Smooth muscle cell of the brain vasculature (primary cell): ENCODE results near the gene GRID1.

Source experiments
- DNase-seq: peaks from one replicate; pipeline ENCODE4 v3.0.0-alpha.2; 2012; ENCODE audit warnings: low read depth, low spot score

GRID1 gene

DNA sequence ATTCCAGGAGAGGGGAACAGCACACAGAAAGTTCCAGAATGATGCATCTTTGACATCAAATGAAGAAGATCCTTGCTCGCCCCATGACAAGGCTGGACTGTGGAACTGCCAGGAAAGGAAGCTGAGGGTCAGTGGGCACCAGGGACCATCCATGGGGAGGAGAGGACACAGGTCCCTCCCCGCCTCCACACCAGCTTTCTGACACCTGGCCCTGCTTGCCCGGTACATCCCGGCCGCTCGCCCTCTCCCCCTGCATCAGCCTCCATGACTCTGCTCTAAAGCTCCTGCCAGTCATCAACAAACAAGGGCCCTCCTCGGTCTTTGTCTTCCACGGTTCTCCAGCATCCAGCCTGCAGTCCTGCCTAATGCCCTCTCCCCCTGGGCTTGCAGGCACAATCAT lies 222.3 kb downstream of the GRID1 start:
- DNase-seq, result no peak

DNA sequence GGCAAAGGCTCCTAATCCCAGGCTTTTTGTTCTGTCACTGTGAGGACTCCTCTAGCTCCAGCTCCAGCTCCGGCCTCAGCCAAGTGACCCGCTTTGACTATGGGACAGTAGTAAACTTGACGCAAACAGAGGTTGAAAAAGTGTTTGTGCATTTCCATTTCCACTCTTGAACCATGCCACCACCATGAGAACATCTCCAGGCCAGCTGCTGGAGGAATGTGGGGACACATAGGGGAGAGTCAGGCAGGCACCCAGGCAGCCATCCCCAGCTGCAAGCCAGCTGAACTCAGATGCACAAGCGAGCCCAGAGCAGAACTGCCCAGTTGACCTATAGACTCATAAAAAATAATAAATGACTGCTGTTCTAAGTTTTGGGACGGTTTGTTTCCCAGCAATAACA lies 224.7 kb downstream of the GRID1 start:
- no peak for DNase-seq

DNA sequence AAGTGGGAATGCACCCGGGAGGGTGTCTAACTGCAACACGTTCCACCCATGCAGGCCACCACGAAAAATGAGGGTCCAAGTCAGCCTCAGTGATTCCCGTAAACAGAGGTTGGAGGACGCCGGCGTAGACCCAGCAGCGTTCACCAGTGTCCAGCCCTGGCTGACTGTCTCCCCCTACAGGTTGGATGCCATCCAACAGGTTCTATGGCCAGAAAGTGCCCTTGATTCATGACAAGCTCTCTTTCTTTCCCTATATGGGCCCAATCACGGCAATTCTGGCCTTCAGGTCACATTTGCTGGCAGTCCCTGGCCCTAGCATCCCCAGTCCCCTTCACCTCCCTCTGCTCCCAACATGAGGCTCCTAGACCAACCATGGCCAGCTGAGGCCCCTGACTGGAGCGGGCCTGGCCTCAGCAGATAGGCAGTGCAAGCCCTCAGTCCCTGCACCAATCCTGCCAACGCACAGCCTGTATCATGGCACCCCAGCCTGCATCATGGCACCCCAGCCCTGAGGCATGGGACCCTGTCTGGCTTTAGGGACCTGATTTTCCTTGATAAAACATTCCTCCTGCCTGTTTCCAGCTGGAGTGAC lies 227.4 kb downstream of the GRID1 start:
- no peak for DNase-seq

DNA sequence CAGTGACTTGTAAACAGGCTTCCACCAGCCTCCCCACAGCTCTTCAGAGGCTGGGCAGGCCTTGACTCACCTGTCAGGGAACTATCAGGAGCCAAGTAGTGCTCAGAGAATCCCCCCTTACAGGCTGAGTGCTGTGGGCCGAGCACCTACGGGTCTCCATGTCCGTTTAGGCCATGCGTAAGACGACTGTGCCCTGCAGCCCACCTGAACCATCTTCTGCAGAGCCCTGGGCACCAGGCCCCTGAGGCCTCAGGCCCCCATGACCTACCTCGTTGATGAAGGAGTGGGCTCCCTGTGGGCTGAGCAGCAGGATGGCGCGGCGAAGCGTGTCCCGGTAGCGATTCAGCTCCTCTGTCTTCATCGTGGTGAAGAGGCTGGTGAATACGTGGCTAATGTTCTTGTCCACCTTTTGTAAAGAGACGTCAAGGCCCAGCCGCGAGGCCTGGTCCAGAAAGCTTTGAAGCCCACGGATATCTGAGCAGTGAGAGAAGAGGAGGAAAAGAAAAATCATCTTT lies 228.0 kb downstream of the GRID1 start:
- DNase-seq, result no peak

DNA sequence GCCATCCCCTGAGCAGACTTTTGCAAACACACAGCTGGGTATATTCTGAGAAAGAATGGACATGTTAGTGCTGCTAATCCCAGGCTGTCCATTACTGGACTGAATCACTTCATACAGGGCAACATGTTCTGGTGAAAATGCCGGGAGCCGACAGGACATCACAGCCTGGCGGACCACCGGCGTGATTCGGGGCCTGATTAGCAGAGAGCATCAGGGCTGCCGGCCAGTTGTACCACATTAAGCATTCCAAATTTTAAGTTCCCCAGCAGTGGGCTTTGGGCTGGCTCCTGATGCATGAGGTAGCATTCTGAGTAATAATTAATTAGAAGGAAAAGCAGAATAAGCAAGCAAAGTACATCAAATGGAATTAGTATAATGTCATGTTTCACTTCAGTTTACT lies 229.0 kb downstream of the GRID1 start:
- DNase-seq, result no peak

DNA sequence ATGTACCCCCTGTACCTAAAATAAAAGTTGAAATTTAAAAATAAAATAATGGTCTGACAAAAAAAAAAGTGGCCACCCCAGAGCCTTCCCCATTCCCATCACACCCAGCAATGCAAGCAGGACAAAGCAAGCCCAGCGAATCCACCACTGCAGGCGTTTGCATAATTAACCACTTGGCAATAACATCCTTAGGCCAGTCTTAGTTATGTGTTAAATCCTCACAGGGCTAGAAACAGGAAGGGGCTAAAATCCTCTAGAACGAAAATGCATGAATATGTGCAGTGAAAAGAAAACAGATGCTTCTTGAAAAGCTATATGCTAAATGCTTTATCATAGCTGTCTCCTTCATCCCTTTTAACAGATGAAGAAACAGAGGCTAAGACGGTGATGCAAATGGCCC lies 229.7 kb downstream of the GRID1 start:
- DNase-seq, result no peak

DNA sequence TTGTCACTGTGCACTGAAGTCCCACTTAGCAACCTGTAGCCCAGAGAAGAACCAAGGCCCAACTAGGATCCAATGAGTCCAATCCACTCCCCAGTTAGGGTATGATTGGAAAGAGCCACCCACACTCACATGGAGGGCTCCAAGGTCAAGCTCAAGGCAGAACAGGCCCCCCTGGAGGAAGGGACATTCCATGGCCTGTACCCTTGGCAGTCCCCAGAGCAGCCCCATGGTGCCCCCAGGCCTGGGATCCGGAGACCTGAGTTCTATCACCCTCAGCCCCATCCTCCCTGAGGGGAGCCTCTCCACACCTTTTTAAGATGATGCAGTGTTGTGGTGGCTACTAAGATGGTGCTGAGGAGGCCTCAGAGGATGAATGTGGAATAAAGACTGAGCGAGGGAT lies 231.4 kb downstream of the GRID1 start:
- DNase-seq, result no peak

DNA sequence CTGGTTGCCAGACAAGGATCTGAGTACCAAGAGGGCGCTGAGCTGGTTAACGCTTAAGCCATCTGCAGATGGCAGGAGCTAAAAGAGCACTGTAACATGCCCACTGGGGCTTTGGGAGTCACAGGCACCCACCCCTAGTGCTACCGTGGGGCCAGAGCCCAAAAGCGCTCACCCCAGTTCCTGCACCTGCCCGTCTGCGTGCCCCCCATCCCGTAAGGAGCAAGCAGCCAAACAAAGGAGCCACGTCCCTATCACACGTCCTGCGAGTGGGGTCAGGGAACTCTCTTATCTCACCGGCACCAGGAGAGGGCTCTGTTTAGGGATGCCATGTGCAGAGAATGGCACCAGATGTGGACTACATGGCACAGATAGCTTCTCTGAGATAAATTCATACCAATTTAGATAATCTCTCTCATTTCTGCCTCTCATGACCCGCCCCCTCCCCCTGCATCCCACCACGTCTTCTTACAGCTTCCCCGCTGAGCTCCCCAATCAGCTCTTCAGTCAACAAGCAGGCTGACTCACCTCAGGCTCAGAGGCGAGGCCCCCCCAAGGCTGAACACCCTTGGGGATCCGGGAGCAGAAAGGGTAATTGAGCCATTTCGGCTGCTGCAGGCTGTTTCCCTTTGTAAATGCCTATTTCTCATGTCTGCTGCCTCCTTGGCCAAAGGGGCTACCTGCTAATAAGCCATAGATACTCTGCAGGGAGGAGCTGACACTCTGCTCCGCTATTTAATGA lies 235.7 kb downstream of the GRID1 start:
- DNase-seq, result no peak

DNA sequence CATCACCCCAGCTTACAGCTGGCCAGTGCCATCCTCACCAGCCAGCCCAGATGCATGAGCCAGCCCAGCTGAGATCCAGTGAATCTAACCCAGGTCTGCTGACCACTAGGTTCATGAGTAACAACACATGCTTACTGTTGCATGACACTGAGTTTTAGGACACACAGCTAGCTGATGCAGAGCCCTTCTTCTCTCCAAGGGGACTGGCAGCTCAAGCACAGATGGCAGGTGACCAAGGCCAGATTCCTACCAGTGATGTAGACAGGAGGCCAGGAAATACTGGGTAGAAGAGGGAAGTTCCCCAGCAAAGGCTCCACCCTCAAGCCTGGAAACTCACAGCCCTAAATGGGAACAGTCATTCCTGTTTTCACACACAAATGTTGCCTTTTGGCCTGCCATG lies 236.6 kb downstream of the GRID1 start:
- no peak for DNase-seq

DNA sequence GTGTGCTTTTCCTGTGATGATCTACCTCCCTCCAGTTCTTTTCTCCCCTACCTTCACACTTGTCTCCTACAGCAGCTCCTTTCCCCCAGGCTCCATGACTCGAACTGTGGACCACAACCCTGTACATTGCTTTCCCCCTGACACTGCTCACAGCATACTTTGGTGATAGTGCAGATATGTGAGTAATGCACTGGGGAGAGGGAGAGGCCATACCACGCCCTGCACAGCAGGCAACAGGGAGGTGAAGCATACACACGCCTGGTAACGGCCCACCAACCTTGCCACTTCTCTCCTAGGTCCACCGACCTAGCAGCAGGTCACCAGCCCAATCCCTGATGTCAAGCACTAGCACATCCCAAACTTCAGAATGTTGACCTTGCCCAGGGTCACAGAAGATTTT lies 238.2 kb downstream of the GRID1 start:
- no peak for DNase-seq

DNA sequence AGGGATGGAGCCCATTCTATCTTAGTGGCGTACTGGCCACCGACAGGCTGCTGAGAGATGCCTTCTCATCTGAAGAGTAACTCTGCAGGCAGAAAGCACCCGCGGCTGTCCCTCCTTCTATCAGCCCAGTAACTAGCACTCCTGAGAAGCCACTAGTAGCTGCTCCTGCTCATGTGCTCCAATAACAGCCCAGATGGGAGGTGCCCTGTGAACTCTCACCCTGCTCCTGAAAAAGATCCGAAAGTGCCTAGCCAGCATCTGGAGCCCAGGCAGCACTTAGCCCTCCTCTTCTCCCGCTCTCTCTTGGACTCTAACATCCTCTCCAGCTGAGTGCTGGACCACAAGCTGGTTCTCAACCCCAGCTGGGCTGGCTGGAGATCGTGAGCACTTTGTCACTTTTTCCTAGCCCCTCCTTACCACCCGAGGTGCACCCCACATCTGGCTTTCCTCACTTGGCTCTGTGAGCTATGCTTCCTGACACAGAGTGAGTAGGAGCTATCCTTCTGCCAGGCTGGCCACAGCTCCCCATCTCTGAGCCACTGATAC lies 239.2 kb downstream of the GRID1 start:
- no peak for DNase-seq

DNA sequence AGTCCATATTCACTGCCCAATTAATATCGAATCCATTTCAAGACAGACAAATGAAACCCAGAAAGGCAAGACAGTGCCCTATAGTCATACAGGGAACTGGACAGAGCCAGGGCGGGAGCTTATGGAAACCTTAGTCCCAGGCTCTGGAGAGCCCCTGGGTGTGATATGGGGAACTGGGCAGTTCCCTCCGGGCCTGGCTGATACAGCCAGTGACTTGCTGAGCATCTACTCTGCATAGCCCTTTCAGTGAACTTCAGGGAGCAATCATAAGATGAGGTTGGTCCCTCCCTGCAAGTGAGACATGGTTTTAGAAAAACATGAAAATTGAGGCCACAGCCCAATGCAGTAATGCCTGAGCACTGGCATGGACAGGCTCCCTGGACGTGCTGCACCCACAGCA lies 241.9 kb downstream of the GRID1 start:
- no peak for DNase-seq

DNA sequence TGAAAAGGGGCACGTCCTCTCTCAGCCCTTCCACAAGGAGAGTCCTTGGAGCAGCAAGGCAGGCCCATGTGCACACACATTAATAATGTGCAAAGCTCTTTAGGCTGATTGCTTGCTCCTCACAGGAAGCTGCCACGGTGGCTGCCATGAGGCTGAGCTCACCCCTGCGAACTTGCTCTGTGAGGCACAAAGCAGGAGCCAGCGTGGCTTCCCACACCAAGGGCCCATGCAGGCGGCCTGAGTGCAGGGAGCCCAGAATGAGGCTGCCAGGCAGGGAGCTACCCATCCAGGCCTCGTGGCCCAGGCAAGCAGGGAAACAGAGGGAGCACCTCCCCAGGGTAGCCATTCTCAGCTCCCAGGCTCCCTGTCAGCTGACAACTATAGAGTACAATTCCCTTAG lies 242.9 kb downstream of the GRID1 start:
- no peak for DNase-seq

DNA sequence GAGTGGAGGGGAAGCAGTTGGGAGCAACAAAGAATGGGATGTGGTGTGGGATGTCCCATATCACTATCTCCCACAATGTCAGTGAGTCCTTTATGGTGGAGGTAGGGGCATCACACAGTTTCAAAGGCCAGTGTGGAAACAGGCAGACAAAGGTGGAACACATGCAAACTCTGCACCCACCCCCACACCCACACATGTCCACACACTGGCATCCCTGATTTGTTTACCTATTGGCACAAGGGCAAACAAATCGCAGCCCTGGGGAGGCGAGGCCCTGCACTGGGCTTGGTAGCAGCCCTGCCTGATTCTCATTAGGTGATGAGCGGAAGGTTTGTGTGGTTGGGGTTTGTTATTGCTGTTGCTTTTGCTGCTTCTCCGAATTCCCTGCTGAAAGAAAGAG lies 243.3 kb downstream of the GRID1 start:
- DNase-seq, result no peak

DNA sequence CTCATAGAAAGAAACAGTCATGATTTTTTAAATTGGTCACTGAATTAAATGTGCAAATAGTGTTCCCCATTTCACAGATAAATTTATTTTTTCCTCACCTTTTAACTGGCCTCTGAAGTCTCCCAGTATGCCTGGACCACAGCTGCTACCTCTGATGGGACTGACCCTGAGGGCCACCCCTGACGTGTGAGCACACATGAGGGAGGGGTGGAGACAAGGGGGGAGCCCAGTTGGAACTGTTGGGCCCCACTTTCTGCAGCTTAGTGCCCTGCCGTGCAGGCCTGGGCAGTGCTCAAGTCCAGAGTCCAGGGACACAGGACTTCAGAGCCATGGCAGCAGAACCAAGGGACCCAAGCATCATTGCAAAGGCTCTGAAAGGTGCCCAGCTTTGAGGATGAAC lies 243.9 kb downstream of the GRID1 start:
- no peak for DNase-seq

DNA sequence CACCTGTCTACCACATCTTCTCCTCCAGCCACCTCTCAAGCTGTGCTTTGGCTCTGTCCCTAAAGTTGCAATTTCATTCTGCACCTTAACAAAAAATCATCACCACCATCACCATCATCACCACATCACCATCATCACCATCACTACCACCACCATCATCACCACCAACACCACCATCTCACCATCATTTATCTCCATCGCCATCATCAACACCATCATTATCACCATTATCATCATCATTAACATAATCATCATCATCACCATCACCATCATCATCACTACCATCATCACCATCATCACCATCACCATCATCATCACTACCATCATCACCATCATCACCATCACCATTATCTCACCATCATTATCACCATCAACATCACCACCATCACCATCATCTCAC lies 245.4 kb downstream of the GRID1 start:
- no peak for DNase-seq

DNA sequence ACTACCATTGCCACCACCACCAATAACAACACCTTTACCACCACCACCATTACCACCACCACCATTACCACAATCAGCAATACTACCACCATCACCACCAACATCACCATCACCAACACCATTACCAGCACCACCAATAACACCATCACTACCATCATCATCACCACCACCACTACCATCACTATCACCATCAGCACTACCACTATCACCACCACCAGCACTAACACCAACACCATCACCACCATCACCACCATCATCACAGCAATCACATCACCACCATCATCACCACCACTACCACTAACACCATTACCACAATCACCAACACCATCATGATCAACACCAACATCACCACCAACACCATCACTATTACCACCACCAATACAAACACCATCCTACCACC lies 249.5 kb downstream of the GRID1 start:
- no peak for DNase-seq

DNA sequence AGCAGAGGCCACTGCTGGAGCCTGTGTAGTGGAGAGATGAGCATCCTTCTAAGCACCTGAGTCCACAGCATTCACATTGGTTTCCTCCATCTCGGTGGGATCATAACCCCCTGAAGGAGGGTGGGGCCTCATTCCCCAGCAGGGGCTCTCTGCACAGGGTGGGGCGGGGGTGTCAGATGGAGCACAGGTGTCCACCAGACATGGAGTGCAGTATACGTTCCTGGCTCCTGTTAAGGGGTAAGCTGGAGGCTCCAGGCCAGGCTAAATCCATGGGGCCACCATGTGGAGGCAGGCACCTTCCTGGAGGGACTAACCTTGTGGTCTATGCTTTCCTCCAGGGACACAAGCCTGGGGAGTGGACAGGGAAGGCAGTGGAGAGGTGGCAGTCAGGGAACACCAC lies 252.6 kb downstream of the GRID1 start:
- DNase-seq, result no peak

DNA sequence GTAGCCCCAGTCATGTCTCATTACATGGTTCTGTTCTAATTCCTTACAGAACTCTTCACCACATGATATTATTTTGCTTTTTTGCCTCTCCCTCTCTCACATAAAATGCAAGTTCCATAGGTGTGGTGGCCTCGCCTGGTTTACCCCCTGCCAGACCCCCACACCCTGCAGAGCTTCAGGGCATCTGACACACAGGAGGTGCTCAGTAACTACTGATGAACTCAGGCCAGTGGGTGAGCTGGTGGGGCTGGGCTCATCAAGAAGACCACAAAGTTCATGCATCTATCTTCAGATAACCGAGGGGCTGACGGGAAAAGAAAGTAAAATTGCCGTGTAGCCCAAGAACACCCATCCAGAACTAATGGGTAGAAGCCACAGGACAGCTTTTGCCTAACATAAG lies 253.1 kb downstream of the GRID1 start:
- no peak for DNase-seq

DNA sequence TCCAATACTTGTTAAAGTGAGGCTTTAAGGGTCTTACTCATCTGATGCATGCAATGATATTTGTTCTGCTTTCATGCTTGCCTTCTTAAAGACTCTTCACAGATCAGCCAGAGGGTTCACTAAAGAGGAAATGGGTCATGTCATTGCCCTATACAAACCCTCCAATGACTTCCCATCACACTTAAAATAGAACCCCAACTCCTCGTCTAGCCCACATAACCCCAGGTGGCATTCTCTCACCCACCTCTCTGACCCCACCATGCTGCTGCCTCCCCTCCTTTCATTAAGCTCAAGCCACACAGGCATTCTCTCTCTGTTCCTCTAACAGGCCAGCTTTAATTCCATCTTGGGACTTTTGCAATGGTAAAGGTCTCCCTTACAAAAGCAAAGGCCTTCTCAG lies 253.6 kb downstream of the GRID1 start:
- DNase-seq, result no peak

DNA sequence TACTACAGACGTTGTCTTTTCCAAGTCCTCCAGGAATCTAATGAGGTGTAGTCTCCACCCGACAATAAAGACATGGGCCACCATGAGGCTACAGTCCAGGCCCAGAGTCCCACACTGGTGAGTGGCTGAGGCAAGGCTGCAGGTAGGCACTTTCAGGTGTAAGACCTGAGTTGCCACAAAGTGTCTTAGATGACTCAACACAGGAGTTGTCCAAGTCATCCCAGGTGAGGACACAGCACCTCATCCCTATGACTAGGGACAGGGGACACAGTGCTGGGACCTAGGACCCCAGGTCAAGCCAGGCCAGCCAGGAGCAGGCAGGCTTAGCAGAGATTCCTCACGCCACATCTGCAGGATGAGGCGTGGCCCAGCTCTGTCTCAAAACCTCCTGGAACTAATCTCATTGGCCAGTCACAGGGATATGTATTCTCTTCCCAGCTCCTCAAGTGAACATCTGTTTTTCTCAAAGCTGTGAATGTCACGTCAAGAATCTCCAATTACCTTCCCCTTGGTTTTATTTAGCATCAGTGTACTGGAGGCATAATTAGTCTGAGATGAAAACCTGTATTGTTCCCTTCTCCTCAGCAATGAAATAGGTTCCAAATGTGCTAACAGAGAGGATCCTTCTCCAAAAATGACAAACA lies 254.6 kb downstream of the GRID1 start:
- no peak for DNase-seq

DNA sequence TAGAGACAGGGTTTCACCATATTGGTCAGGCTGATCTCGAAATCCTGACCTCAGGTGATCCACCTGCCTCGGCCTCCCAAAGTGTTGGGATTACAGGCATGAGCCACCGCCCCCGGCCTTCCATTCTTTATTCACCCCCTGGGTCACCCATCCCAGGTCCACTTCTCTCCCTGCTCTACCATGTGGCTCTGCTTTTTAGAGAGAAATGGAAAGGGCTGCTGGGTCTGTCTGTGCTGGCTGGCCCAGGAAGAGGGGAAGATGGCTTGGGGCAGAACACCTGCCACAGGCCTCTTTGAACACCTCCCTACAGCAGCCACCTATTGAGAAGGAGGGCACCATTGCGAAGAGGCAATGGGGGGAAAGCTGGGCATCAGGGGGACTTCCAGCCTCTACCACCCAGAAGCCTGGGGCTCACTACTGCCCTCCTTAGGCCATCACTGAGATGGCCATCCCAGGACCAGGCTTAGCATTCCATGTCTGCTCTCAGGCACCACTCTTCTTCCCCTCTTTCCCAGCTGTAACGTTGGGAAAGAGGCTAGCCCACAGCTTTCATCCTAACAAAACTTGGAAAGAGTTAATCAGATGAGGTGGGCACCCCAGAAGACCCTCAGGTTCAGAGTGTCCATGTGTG lies 256.3 kb downstream of the GRID1 start:
- no peak for DNase-seq
